Gastroesophageal sphincter (tissue), 4 donors: ENCODE results near the gene PCGF1. TPM values are rescaled to one million over a fixed set of nuclear protein-coding genes. Genes with fewer than 3 reads are reported as not detected.
A peak's percentile ranks its signal among the peaks of the same experiment; 100 is the strongest.

Experiments
- ATAC-seq: fragments of 150-250 bp; one replicate; pipeline ENCODE4 v1.9.1; 2016; ENCODE audit warnings: mild to moderate bottlenecking, moderate library complexity
- H3K27ac ChIP-seq, 4 donors: fragments of 200-600 bp; sonication (generic) in 3 of 4; 1 replicate in 3 of 4; 2 replicates in 1 of 4; pipeline ENCODE4 v1.5.1; 2016 to 2019
- H3K27me3 ChIP-seq: fragments of 200-600 bp; sonication (generic); one replicate; pipeline ENCODE4 v1.5.1; 2019
- H3K36me3 ChIP-seq, 2 donors: fragments of 200-600 bp; sonication (generic); one replicate each; pipeline ENCODE4 v1.5.1; 2019; ENCODE audit warnings: control low read depth in 1 of 2
- H3K4me1 ChIP-seq, 3 donors: fragments of 200-600 bp; sonication (generic); 1 replicate in 2 of 3; 2 replicates in 1 of 3; pipeline ENCODE4 v1.5.1; 2016 to 2019; ENCODE audit warnings: control low read depth in 2 of 3
- H3K4me3 ChIP-seq, 2 donors: fragments of 200-600 bp; sonication (generic); one replicate each; pipeline ENCODE4 v1.5.1; 2019; ENCODE audit warnings: mild to moderate bottlenecking in 1 of 2, moderate library complexity in 1 of 2
- H3K9me3 ChIP-seq, 3 donors: fragments of 200-600 bp; sonication (generic); one replicate each; pipeline ENCODE4 v1.5.1; 2017 to 2019; ENCODE audit warnings: control low read depth in 2 of 3
- CTCF ChIP-seq, 4 experiments: fragments of 200-600 bp in 2 of 4; fragments of 450-650 bp in 2 of 4; sonication (generic) in 1 of 4; IDR thresholded peaks; one replicate each; pipeline ENCODE4 v1.5.1; 2017 to 2019; ENCODE audit warnings: antibody characterized with exemption in 4 of 4, mild to moderate bottlenecking in 2 of 4, moderate library complexity in 2 of 4
- EP300 ChIP-seq: sonication (generic); formaldehyde crosslinking; IDR thresholded peaks from one replicate; pipeline ENCODE4 v1.6.1; 2017; ENCODE audit warnings: antibody characterized with exemption, mild to moderate bottlenecking
- POLR2A ChIP-seq, 2 donors: fragments of 450-650 bp; IDR thresholded peaks; one replicate each; pipeline ENCODE4 v1.6.1; 2017; ENCODE audit warnings: antibody characterized with exemption in 2 of 2, mild to moderate bottlenecking in 2 of 2, moderate library complexity in 1 of 2
- POLR2AphosphoS5 ChIP-seq: sonication (generic); formaldehyde crosslinking; IDR thresholded peaks from one replicate; pipeline ENCODE4 v1.6.1; 2017; ENCODE audit warnings: antibody characterized with exemption
- WGBS, 2 donors: methylation state at CpG; one replicate each; pipeline ENCODE4 v1.1.5; 2018; ENCODE audit warnings: low coverage in 1 of 2; 5-methylcytosine and 5-hydroxymethylcytosine counted together
- total RNA-seq, 4 donors: library from RNA; depleted of rRNA; stranded (reverse); fragments of >200 nt; gene quantifications; one replicate each; pipeline ENCODE4 v1.1.0, GENCODE V29; 2016

Gene PCGF1
- total RNA-seq, 4 donors from 2014 or later = 9.6 to 24.0 (median 18.2) TPM

- Histone ChIP-seq H3K27me3 (peaks cover 100% of the 10 kb centered on the region), H3K36me3 (no peaks in the 10 kb centered on the region), H3K4me1 (peaks cover 0 to 38% (median 29%) of the 10 kb centered on the region in 3 donors), H3K4me3 (peak overlapping the region in 1 of 2 donors; percentile 43), H3K27ac (no peak overlapping the region), H3K9me3 (no peaks in the 10 kb centered on the region)
- TF ChIP-seq EP300 (no peak), POLR2AphosphoS5 (no peak), CTCF (IDR thresholded peaks at IDR 0.05) (no peak), POLR2A (IDR thresholded peaks at IDR 0.05) (no peak)
- 0% methylated on average over 1 of the region's 72 CpGs; no CpG with 5 or more reads in 1 of the 2 donors for WGBS, 2 donors
- peak; percentile 69 for ATAC-seq
These were observed 8.6 kb upstream of the PCGF1 start for GRCh38 chr2:74515981-74516633.

DNA sequence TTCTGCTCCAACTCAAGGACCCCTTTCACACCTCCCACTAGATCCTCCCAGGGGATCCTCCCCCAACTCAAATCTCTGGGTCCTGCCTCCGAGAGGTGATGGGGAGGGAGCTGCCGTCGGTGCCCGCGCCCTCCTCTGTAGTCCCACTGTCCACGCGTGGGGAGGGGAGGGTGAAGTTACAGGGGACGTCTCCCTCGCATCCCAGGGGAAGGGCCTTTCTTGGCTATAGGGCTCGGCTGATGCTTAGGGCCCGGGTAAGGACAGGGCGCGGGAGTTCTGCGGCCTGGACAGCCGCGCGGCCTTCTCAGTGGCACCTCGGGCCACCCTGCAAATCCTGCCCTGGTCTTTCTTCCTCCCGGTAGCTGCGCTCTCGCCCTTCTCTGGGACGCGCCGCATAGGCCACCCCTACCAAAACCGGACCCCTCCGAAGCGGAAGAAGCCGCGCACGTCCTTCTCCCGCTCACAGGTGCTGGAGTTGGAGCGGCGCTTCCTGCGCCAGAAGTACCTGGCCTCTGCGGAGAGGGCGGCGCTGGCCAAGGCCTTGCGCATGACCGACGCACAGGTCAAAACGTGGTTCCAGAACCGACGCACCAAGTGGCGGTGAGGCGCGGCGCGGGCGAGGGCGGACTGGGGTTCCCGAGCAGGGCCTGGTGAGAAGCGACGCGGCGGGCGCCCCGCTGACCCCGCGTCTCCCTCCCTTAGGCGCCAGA, 7.9 kb upstream of the PCGF1 start:
- Histone ChIP-seq H3K27ac (no peak overlapping the region), H3K27me3 (peaks cover 100% of the 10 kb centered on the region), H3K4me3 (peak overlapping the region in 1 of 2 donors; percentile 43), H3K36me3 (no peaks in the 10 kb centered on the region), H3K4me1 (peaks cover 0 to 38% (median 29%) of the 10 kb centered on the region in 3 donors), H3K9me3 (no peaks in the 10 kb centered on the region)
- ATAC-seq = no peak
- WGBS, 2 donors = 0% methylated on average over 2 of the region's 60 CpGs; no CpG with 5 or more reads in 1 of the 2 donors
- TF ChIP-seq EP300 (no peak), CTCF (IDR thresholded peaks at IDR 0.05) (no peak), POLR2A (IDR thresholded peaks at IDR 0.05) (no peak), POLR2AphosphoS5 (no peak)

GRCh38 chr2:74514368-74515270, 7.1 kb upstream of the PCGF1 start, which contains the start of gene TLX2:
TSS of gene TLX2 (plus strand) at chr2:74514450. CDS start at chr2:74514807, 357 bp downstream.
- ATAC-seq = no peak
- peaks cover 100% of the 10 kb centered on the region for H3K27me3 ChIP-seq
- WGBS, 2 donors = 5% methylated on average over 4 of the region's 82 CpGs; no CpG with 5 or more reads in 1 of the 2 donors
- H3K27ac ChIP-seq = no peak within 1 kb of the TSS
- H3K36me3 ChIP-seq = no peaks in the 10 kb centered on the region
- TF ChIP-seq CTCF (IDR thresholded peaks at IDR 0.05) (no peak), EP300 (no peak), POLR2AphosphoS5 (no peak)
- H3K4me3 ChIP-seq = peak within 1 kb of the TSS in 1 of 2 donors; percentile 8
- H3K9me3 ChIP-seq = no peaks in the 10 kb centered on the region
- H3K4me1 ChIP-seq = peaks cover 0 to 38% (median 29%) of the 10 kb centered on the region in 3 donors

- H3K27me3 ChIP-seq = peaks cover 97% of the 10 kb centered on the region
These were observed 6.3 kb upstream of the PCGF1 start for GRCh38 chr2:74513605-74514367.

More at GRCh38 chr2:74513605-74514367, 6.3 kb upstream of the PCGF1 start:
- H3K4me1 ChIP-seq = peaks cover 0 to 38% (median 29%) of the 10 kb centered on the region in 3 donors
- H3K36me3 ChIP-seq = no peaks in the 10 kb centered on the region
- 0 to 6% methylated on average over 2 to 30 of the region's 52 CpGs for WGBS, 2 donors
- H3K27ac ChIP-seq = no peak overlapping the region
- TF ChIP-seq POLR2AphosphoS5 = peak; percentile 75
- TF ChIP-seq CTCF (IDR thresholded peaks at IDR 0.05) = no peak
- no peaks in the 10 kb centered on the region for H3K9me3 ChIP-seq
- ATAC-seq = no peak
- peak overlapping the region in 1 of 2 donors; percentile 8 for H3K4me3 ChIP-seq
